Measurements from ENCODE around the gene KIR3DL1. TPM values are rescaled to one million over a fixed set of nuclear protein-coding genes. Genes with fewer than 3 reads are reported as not detected.

KIR3DL1 gene
- total RNA-seq, 1 donor from 2014 or later: not detected

Other genes with a start within 250 kb of the KIR3DL1 start
- not detected in 2 replicates for gene LILRA2, start 242.7 kb upstream of the KIR3DL1 start, total RNA-seq
- gene LILRA1, start 222.8 kb upstream of the KIR3DL1 start, total RNA-seq: not detected in 2 replicates
- not detected in 2 replicates for gene LILRB1, start 186.0 kb upstream of the KIR3DL1 start, total RNA-seq
- not detected in 2 replicates for gene LILRB4, start 153.5 kb upstream of the KIR3DL1 start, total RNA-seq
- gene KIR3DL3, start 92.0 kb upstream of the KIR3DL1 start, total RNA-seq: not detected in 2 replicates
- gene KIR2DL3, start 78.0 kb upstream of the KIR3DL1 start, total RNA-seq: not detected in 2 replicates
- not detected in 2 replicates for gene KIR2DL1, start 46.7 kb upstream of the KIR3DL1 start, total RNA-seq
- not detected in 2 replicates for gene KIR2DL4, start 12.9 kb upstream of the KIR3DL1 start, total RNA-seq
- not detected in 2 replicates for gene KIR2DS4, start 16.2 kb downstream of the KIR3DL1 start, total RNA-seq
- gene KIR3DL2, start 34.0 kb downstream of the KIR3DL1 start, total RNA-seq: not detected in 2 replicates
- gene FCAR, start 57.8 kb downstream of the KIR3DL1 start, total RNA-seq: not detected in 2 replicates
- not detected in 2 replicates for gene NCR1, start 89.7 kb downstream of the KIR3DL1 start, total RNA-seq
- not detected in 2 replicates for gene NLRP7, start 131.1 kb downstream of the KIR3DL1 start, total RNA-seq
- 0.20 and 0.28 TPM in 2 replicates for gene NLRP2, start 149.9 kb downstream of the KIR3DL1 start, total RNA-seq
- gene GP6, start 221.8 kb downstream of the KIR3DL1 start, total RNA-seq: not detected in 2 replicates
- 10.6 and 13.8 TPM in 2 replicates for gene RDH13, start 246.7 kb downstream of the KIR3DL1 start, total RNA-seq

Data from pulmonary artery endothelial cell (primary cell).